ENCODE results near the gene MAP1LC3B2. TPM values are rescaled to one million over a fixed set of nuclear protein-coding genes. Genes with fewer than 3 reads are reported as not detected.

Gene MAP1LC3B2
- total and polyA plus RNA-seq, 10 of the 15 experiments (the other 5 are each of a cell fraction or from before 2014, with no cell fraction given): 0.23 to 2.7 (median 0.72) TPM; not detected in 3

DNA sequence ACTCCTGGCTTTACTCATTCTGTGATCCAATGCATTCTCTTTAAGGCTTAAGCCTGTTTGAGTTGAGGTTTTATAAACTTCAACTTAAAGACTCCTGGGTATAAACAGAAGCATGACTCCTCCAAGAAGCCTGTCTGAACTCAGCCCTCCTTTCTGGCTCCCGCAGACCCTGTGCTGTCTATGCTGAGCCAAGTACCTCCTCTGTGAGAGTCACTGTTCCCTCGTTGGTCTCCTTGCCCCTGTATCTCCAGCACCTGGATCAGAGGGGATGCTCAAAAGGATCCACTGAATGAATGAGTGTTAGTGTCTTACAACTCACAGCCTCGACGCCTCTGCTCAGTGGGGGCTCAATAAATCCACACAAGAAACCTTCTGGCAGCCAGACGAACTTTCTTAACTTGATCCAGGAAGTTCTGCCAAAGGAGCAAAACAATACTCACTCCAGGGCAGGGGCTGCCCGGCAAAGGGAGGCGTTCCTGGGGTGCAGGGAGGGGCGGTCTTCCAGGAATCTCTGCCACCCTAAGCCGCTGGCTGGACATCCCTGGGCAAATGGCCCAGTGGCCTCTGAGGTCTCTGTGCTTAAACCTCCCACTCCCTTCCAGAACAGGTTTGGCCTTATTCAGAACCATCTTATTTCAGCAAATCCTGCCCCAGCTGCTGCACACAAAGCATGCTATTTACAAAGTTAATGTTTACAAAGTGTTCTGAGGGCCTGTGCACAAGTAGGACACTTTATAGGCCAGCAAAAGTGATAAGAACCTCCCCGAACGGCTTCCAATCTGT is 32.9 kb downstream of the MAP1LC3B2 start (continued):
- TF ChIP-seq MTA2 (IDR thresholded peaks at IDR 0.05; ENCODE audit: low read depth): no peak
- TF ChIP-seq CEBPB (IDR thresholded peaks at IDR 0.05; ENCODE audit: borderline replicate concordance in 1 of 2, low read depth in 2 of 2, low read length in 2 of 2): no peak
- no peak for TF ChIP-seq STAT3 (IDR thresholded peaks at IDR 0.05; ENCODE audit: low read depth, low read length)

DNA sequence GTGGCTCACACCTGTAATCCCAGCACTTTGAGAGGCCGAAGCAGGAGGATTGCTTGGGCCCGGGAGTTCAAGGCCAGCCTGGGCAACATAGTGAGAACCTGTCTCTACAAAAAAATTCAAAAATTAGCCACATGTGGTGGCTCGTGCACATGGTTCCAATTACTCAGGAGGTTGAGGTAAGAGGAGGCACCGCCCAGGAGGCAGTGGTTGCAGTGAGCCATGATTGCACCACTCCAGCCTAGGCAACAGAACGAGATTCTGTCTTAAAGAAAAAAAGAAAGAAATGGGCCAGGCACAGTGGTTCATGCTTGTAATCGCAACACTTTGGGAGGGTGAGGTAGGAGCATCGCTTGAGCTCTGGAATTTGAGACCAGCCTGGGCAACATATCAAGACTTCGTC is 33.5 kb downstream of the MAP1LC3B2 start:
- intact Hi-C loops (cut with micrococcal nuclease; ENCODE audit: unreplicated experiment) (no loop called here), in situ Hi-C loops (cut with MboI) (loop anchor here (10.0 kb wide), 1 partner anchor 588 kb away; no protein-coding TSS in a partner anchor)
- Histone ChIP-seq H3K79me2 (ENCODE audit: control insufficient read depth, insufficient read depth, low read length) (no peaks in the 10 kb centered on the region), H3K27ac (ENCODE audit: control insufficient read depth, insufficient read depth) (no peak overlapping the region), H3K27me3 (replicated peaks in 1 of 2; ENCODE audit: control insufficient read depth in 2 of 2, insufficient read depth in 2 of 2, low read length in 1 of 2) (no peaks in the 10 kb centered on the region; a peak in 1 of 4 replicates), H3K4me3 (no peak overlapping the region), H3K9me3 (replicated peaks; ENCODE audit: control insufficient read depth, insufficient read depth, low read length) (no peaks in the 10 kb centered on the region; the same call in 2 of the 3 replicates), H3K9ac (ENCODE audit: control insufficient read depth, insufficient read depth, low read length) (no peak overlapping the region), H4K20me1 (ENCODE audit: control insufficient read depth, insufficient read depth) (no peaks in the 10 kb centered on the region), H3K36me3 (ENCODE audit: control insufficient read depth in 2 of 2, insufficient read depth in 2 of 2, low read length in 1 of 2) (no peaks in the 10 kb centered on the region), H2AFZ (ENCODE audit: control insufficient read depth, low read depth, low read length) (no peak overlapping the region), H3K4me1 (ENCODE audit: control insufficient read depth, insufficient read depth, low read length) (no peaks in the 10 kb centered on the region), H3K4me2 (ENCODE audit: control insufficient read depth, insufficient read depth) (no peak overlapping the region)
- DNase-seq (ENCODE audit: low read depth, low spot score): no peak
- SMC1A ChIA-PET (ENCODE audit: uncharacterized antibody, unreplicated experiment): no interaction called here
- POLR2A ChIA-PET: no interaction called here
- WGBS (ENCODE audit: insufficient coverage, insufficient replicate concordance, low lambda C conversion rate, missing lambda C conversion rate): 75% methylated on average over 8 of the region's 8 CpGs
- no peak for FAIRE-seq
- CTCF ChIA-PET: no interaction called here
- no peak for ATAC-seq
- RAD21 ChIA-PET (ENCODE audit: unreplicated experiment): no interaction called here
- BruUV-seq (replicated peaks): no TSS peak
- TF ChIP-seq TARDBP (IDR thresholded peaks at IDR 0.05; ENCODE audit: borderline replicate concordance): no peak
- TF ChIP-seq, protein P1, sequence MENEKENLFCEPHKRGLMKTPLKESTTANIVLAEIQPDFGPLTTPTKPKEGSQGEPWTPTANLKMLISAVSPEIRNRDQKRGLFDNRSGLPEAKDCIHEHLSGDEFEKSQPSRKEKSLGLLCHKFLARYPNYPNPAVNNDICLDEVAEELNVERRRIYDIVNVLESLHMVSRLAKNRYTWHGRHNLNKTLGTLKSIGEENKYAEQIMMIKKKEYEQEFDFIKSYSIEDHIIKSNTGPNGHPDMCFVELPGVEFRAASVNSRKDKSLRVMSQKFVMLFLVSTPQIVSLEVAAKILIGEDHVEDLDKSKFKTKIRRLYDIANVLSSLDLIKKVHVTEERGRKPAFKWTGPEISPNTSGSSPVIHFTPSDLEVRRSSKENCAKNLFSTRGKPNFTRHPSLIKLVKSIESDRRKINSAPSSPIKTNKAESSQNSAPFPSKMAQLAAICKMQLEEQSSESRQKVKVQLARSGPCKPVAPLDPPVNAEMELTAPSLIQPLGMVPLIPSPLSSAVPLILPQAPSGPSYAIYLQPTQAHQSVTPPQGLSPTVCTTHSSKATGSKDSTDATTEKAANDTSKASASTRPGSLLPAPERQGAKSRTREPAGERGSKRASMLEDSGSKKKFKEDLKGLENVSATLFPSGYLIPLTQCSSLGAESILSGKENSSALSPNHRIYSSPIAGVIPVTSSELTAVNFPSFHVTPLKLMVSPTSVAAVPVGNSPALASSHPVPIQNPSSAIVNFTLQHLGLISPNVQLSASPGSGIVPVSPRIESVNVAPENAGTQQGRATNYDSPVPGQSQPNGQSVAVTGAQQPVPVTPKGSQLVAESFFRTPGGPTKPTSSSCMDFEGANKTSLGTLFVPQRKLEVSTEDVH (IDR thresholded peaks at IDR 0.05; ENCODE audit: low read depth, partially characterized antibody): no peak
- no peak for TF ChIP-seq NRF1 (conservative IDR thresholded peaks at IDR 0.05; ENCODE audit: low read depth, low read length)
- TF ChIP-seq SMARCA5 (IDR thresholded peaks at IDR 0.05): no peak
- TF ChIP-seq GABPA (IDR thresholded peaks at IDR 0.05; ENCODE audit: low read depth): no peak
- TF ChIP-seq JUNB (IDR thresholded peaks at IDR 0.05): no peak
- TF ChIP-seq BRCA1 (IDR thresholded peaks at IDR 0.05; ENCODE audit: low read depth, low read length): no peak
- TF ChIP-seq HDAC2 (IDR thresholded peaks at IDR 0.05): no peak
- TF ChIP-seq, protein P2, sequence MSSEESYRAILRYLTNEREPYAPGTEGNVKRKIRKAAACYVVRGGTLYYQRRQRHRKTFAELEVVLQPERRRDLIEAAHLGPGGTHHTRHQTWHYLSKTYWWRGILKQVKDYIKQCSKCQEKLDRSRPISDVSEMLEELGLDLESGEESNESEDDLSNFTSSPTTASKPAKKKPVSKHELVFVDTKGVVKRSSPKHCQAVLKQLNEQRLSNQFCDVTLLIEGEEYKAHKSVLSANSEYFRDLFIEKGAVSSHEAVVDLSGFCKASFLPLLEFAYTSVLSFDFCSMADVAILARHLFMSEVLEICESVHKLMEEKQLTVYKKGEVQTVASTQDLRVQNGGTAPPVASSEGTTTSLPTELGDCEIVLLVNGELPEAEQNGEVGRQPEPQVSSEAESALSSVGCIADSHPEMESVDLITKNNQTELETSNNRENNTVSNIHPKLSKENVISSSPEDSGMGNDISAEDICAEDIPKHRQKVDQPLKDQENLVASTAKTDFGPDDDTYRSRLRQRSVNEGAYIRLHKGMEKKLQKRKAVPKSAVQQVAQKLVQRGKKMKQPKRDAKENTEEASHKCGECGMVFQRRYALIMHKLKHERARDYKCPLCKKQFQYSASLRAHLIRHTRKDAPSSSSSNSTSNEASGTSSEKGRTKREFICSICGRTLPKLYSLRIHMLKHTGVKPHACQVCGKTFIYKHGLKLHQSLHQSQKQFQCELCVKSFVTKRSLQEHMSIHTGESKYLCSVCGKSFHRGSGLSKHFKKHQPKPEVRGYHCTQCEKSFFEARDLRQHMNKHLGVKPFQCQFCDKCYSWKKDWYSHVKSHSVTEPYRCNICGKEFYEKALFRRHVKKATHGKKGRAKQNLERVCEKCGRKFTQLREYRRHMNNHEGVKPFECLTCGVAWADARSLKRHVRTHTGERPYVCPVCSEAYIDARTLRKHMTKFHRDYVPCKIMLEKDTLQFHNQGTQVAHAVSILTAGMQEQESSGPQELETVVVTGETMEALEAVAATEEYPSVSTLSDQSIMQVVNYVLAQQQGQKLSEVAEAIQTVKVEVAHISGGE (CRISPR knock-in tag; IDR thresholded peaks at IDR 0.05): no peak
- TF ChIP-seq DPF2 (IDR thresholded peaks at IDR 0.05): no peak
- TF ChIP-seq, protein P3, sequence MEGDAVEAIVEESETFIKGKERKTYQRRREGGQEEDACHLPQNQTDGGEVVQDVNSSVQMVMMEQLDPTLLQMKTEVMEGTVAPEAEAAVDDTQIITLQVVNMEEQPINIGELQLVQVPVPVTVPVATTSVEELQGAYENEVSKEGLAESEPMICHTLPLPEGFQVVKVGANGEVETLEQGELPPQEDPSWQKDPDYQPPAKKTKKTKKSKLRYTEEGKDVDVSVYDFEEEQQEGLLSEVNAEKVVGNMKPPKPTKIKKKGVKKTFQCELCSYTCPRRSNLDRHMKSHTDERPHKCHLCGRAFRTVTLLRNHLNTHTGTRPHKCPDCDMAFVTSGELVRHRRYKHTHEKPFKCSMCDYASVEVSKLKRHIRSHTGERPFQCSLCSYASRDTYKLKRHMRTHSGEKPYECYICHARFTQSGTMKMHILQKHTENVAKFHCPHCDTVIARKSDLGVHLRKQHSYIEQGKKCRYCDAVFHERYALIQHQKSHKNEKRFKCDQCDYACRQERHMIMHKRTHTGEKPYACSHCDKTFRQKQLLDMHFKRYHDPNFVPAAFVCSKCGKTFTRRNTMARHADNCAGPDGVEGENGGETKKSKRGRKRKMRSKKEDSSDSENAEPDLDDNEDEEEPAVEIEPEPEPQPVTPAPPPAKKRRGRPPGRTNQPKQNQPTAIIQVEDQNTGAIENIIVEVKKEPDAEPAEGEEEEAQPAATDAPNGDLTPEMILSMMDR (IDR thresholded peaks at IDR 0.05 in 2 of 3, conservative IDR thresholded peaks at IDR 0.05 in 1 of 3; ENCODE audit: control insufficient read depth in 2 of 3, extremely low read depth in 1 of 3, insufficient read depth in 1 of 3, low read depth in 3 of 3, low read length in 3 of 3): no peak
- no peak for TF ChIP-seq BCL11A (IDR thresholded peaks at IDR 0.05; ENCODE audit: low read depth, low read length)
